HepG2 (cell line): ENCODE measurements around the gene ATP10A. TPM values are rescaled to one million over a fixed set of nuclear protein-coding genes. Genes with fewer than 3 reads are reported as not detected.

Experiments
- ATAC-seq: fragments of 200-7000 bp; cut with Tn5 transposase; 3 replicates; pipeline ENCODE4 v1.9.1; 2020; ENCODE audit warnings: mild to moderate bottlenecking, moderate library complexity
- BruUV-seq: library from RNA; stranded (reverse); fragments of 400-500 nt; replicated peaks from 2 replicates; lab custom pipeline; 2021; lab: Mats Ljungman, UMichigan
- CTCF ChIA-PET: fragments of 300-600 bp; formaldehyde crosslinking; extraction: SDS; loops from one replicate; lab custom pipeline; 2021; ENCODE audit warnings: low total read pairs, inconsistent platforms, low intra/inter-chr PET ratio; lab: Yijun Ruan, JAX
- POLR2A ChIA-PET: fragments of 350-600 bp; sonication (Branson Sonifier 250); formaldehyde crosslinking; loops from one replicate; lab custom pipeline; 2020; ENCODE audit warnings: antibody characterized with exemption, inconsistent platforms; lab: Yijun Ruan, JAX
- DNase-seq: peaks from one replicate; pipeline ENCODE4 v3.0.0-alpha.2; 2015; ENCODE audit warnings: low spot score
- FAIRE-seq: peaks from 3 replicates; lab custom pipeline; 2011; peaks lifted over from hg19 to GRCh38; lab: Jason Lieb, UNC
- H2AFZ ChIP-seq: one replicate; pipeline ENCODE4 v1.6.1; 2011; ENCODE audit warnings: low read length, inconsistent platforms
- H3K27ac ChIP-seq: fragments of 300-600 bp; 3 replicates; pipeline ENCODE4 v1.8.0; 2011; ENCODE audit warnings: mixed run types, mild to moderate bottlenecking, mixed read lengths, low read length, inconsistent platforms; ENCODE audit not compliant: insufficient read depth; ENCODE audit errors: extremely low read length
- H3K27me3 ChIP-seq, 2 experiments: fragments of 200-600 bp in 1 of 2; 2 replicates in 1 of 2; 3 replicates in 1 of 2; pipeline versions ENCODE4 v1.6.0 to v1.8.0; 2011; ENCODE audit warnings: low read length in 2 of 2, mild to moderate bottlenecking in 2 of 2, moderate library complexity in 2 of 2, inconsistent platforms in 1 of 2; ENCODE audit not compliant: insufficient read depth in 2 of 2, control insufficient read depth in 1 of 2
- H3K36me3 ChIP-seq, 2 experiments: fragments of 200-600 bp in 1 of 2; replicated peaks in 1 of 2; 2 replicates in 1 of 2; 3 replicates in 1 of 2; pipeline versions ENCODE4 v1.5.1 to v1.8.0; 2011; ENCODE audit warnings: low read length in 2 of 2, inconsistent platforms in 1 of 2; ENCODE audit not compliant: insufficient read depth in 2 of 2, control insufficient read depth in 1 of 2
- H3K4me1 ChIP-seq: 2 replicates; pipeline ENCODE4 v1.5.1; 2012; ENCODE audit warnings: low read length, inconsistent platforms; ENCODE audit not compliant: insufficient read depth
- H3K4me2 ChIP-seq: 2 replicates; pipeline ENCODE4 v1.6.0; 2011; ENCODE audit warnings: low read depth, low read length, inconsistent platforms
- H3K4me3 ChIP-seq, 3 experiments: fragments of 200-600 bp in 1 of 3; sonication (generic), shearing (Covaris generic) in 1 of 3; replicated peaks in 1 of 3; 2 replicates each; pipeline ENCODE4 v1.5.1; 2011 to 2016; ENCODE audit warnings: low read length in 3 of 3, inconsistent platforms in 2 of 3, low read depth in 2 of 3, mild to moderate bottlenecking in 2 of 3, control low read depth in 1 of 3, mixed read lengths in 1 of 3; ENCODE audit not compliant: insufficient read depth in 1 of 3
- H3K79me2 ChIP-seq: one replicate; pipeline ENCODE4 v1.6.1; 2011; ENCODE audit warnings: low read length, inconsistent platforms; ENCODE audit not compliant: insufficient read depth
- H3K9ac ChIP-seq: 2 replicates; pipeline ENCODE4 v1.6.0; 2011; ENCODE audit warnings: mild to moderate bottlenecking, low read depth, low read length, inconsistent platforms; ENCODE audit not compliant: insufficient read depth
- H3K9me3 ChIP-seq: 2 replicates; pipeline ENCODE4 v1.5.1; 2012; ENCODE audit warnings: mild to moderate bottlenecking, low read length
- H4K20me1 ChIP-seq: 2 replicates; pipeline ENCODE4 v1.6.0; 2011; ENCODE audit warnings: inconsistent platforms, mild to moderate bottlenecking, low read length, moderate library complexity; ENCODE audit not compliant: insufficient read depth
- BHLHE40 ChIP-seq: IDR thresholded peaks from 2 replicates; pipeline ENCODE4 v1.6.1; 2011; ENCODE audit warnings: low read length, improper control_type of control experiment
- CBX5 ChIP-seq: sonication (generic); formaldehyde crosslinking; IDR thresholded peaks from 2 replicates; pipeline ENCODE4 v1.4.0; 2020; ENCODE audit warnings: missing genetic modification reagents, borderline replicate concordance
- KLF6 ChIP-seq: IDR thresholded peaks from 2 replicates; pipeline ENCODE4 v1.8.0; 2016; ENCODE audit warnings: missing biosample characterization, missing genetic modification reagents
- KMT2A ChIP-seq: sonication (generic); formaldehyde crosslinking; IDR thresholded peaks from 2 replicates; pipeline ENCODE4 v1.4.0; 2020; ENCODE audit warnings: missing genetic modification reagents
- MTA3 ChIP-seq: sonication (generic); formaldehyde crosslinking; IDR thresholded peaks from 2 replicates; pipeline ENCODE4 v1.4.0; 2020; ENCODE audit warnings: missing genetic modification reagents
- POLR2G ChIP-seq: fragments of 200-400 bp; formaldehyde crosslinking; IDR thresholded peaks from 2 replicates; pipeline ENCODE4 v1.6.1; 2018; ENCODE audit warnings: mild to moderate bottlenecking, low read depth, low read length, moderate library complexity
- STAG1 ChIP-seq: sonication (generic); formaldehyde crosslinking; IDR thresholded peaks from 2 replicates; pipeline ENCODE4 v1.4.0; 2020; ENCODE audit warnings: missing genetic modification reagents
- TFAP4 ChIP-seq: sonication (generic); IDR thresholded peaks from 2 replicates; pipeline ENCODE4 v1.6.1; 2016; ENCODE audit warnings: low read depth, borderline replicate concordance
- ZIK1 ChIP-seq: sonication (generic); formaldehyde crosslinking; IDR thresholded peaks from 2 replicates; pipeline ENCODE4 v1.5.0; 2020; ENCODE audit warnings: mild to moderate bottlenecking, low read depth, missing genetic modification reagents, borderline replicate concordance
- ZNF441 ChIP-seq: sonication (generic); formaldehyde crosslinking; IDR thresholded peaks from 2 replicates; pipeline ENCODE4 v1.7.0; 2021; ENCODE audit warnings: missing genetic modification reagents, borderline replicate concordance
- ZNF772 ChIP-seq: sonication (generic); formaldehyde crosslinking; IDR thresholded peaks from 2 replicates; pipeline ENCODE4 v1.5.0; 2020; ENCODE audit warnings: mild to moderate bottlenecking, missing genetic modification reagents
- WGBS: methylation state at CpG from one replicate; pipeline ENCODE4 v1.1.6; 2017; ENCODE audit warnings: low lambda C conversion rate; 5-methylcytosine and 5-hydroxymethylcytosine counted together
- in situ Hi-C: cut with HindIII; loops from 2 replicates; pipeline ENCODE4 v1.10.0; 2017; ENCODE audit warnings: low pct_unique_long_range_greater_than_20kb; ENCODE audit not compliant: extremely low pct_ligation_motif_present
- intact Hi-C: fragments of 100-400 bp; cut with micrococcal nuclease; formaldehyde crosslinking; loops from one replicate; pipeline ENCODE4 v1.10.0; 2022; ENCODE audit not compliant: unreplicated experiment
- polyA plus RNA-seq, 8 experiments: library from polyadenylated mRNA; depleted of rRNA in 3 of 8; stranded (reverse) in 7 of 8; unstranded in 1 of 8; fragments of >200 nt; fragmentation: Illumina TruSeq in 4 of 8; extraction: Trizol in 4 of 8; gene quantifications; 2 replicates each; pipeline versions ENCODE4 v1.2.1 to v1.2.3, GENCODE V29; 2011 to 2016; ENCODE audit warnings: low read depth in 4 of 8, missing spikeins in 1 of 8, mixed read lengths in 1 of 8; ENCODE audit not compliant: insufficient read depth in 1 of 8
- total RNA-seq, 5 experiments: library from RNA; depleted of rRNA; stranded (reverse); fragments of >200 nt; fragmentation: Illumina TruSeq; extraction: Trizol; gene quantifications; 2 replicates each; pipeline ENCODE4 v1.2.3, GENCODE V29; 2016; ENCODE audit warnings: low read depth in 1 of 5

ATP10A gene
- total and polyA plus RNA-seq, 2 of the 13 experiments (the other 11 are each of a cell fraction or from before 2014, with no cell fraction given), result 0.58 to 4.2 TPM

- H3K4me3 ChIP-seq, result no peak overlapping the region
- ATAC-seq, result no peak
- intact Hi-C loops, result no loop called here
- H3K4me2 ChIP-seq, result no peak overlapping the region
- no peak overlapping the region for H2AFZ ChIP-seq
- peaks cover 51% of the 10 kb centered on the region for H3K4me1 ChIP-seq
- no peaks in the 10 kb centered on the region for H3K9me3 ChIP-seq
- BruUV-seq, result no TSS peak
- DNase-seq, result no peak
- TF ChIP-seq ZNF441 (CRISPR knock-in tag) (no peak), TFAP4 (no peak), CBX5 (CRISPR knock-in tag) (no peak), ZIK1 (CRISPR knock-in tag) (no peak), BHLHE40 (no peak), KMT2A (no peak), KLF6 (CRISPR knock-in tag) (no peak), ZNF772 (CRISPR knock-in tag) (no peak), MTA3 (no peak), STAG1 (CRISPR knock-in tag) (no peak), POLR2G (no peak)
- no peaks in the 10 kb centered on the region for H3K79me2 ChIP-seq
- CTCF ChIA-PET, result no interaction called here
- 70% methylated on average over 1 of the region's 1 CpG for WGBS
- H4K20me1 ChIP-seq, result no peaks in the 10 kb centered on the region
- no peak overlapping the region for H3K27ac ChIP-seq
- H3K9ac ChIP-seq, result no peak overlapping the region
- no peaks in the 10 kb centered on the region for H3K36me3 ChIP-seq
- FAIRE-seq, result no peak
- POLR2A ChIA-PET, result no interaction called here
- H3K27me3 ChIP-seq, result no peaks in the 10 kb centered on the region
- in situ Hi-C loops, result no loop called here
Observed at GRCh38 chr15:25771338-25771706, 91.8 kb downstream of the ATP10A start.
